ENCODE data around the gene SIRPA. TPM values are rescaled to one million over a fixed set of nuclear protein-coding genes. Genes with fewer than 3 reads are reported as not detected.

The SIRPA gene
- 15.1 TPM for total RNA-seq

GRCh38 chr20:1894951-1895673 lies at the start of gene SIRPA:
Gene SIRPA, plus strand, starts transcription at chr20:1895407. Its CDS starts 41 bp downstream, at chr20:1895448.
- peak; percentile 49 for ATAC-seq

DNA sequence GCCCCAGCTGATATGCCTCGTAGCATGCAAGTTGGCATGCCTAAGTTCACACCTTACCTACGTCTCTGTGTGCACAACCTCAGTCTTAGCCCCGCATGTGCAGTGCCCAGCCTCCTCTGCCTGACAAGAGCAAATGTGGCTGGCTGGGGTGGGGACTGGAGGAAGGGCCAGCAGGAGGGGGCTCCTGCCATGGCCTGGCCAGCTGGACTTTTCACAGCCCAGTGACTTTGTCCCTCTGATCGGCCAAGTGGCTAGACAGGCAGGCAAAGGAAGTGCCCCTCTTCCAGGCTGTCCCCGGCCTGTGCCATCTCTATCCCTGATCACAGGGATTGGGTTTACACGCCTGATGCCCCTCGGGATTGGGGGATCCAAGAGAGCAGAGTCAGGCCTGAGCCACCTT lies 49.5 kb upstream of the SIRPA start:
- ATAC-seq: no peak

DNA sequence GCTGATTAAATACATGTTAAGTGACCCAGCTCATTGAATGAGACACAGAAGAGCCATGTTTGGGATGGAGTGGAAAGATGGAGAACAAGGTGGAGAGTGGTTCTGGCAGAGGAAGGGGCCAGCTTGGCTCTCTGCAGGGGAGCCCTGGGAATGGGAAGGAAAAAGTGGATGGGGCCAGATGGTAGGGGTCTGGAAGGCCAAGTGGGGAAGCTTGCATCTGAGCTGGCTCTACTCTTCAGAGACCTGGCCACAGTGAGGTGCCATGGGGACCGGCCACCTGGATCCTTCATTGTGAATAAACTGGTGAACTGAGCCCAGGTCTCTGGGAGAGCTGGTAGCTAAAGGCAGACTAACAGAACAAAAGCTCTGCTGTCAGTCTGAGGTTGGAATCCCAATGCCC lies 48.9 kb upstream of the SIRPA start:
- ATAC-seq: no peak

- ATAC-seq: no peak
These were observed 48.3 kb upstream of the SIRPA start for GRCh38 chr20:1846876-1847275.

DNA sequence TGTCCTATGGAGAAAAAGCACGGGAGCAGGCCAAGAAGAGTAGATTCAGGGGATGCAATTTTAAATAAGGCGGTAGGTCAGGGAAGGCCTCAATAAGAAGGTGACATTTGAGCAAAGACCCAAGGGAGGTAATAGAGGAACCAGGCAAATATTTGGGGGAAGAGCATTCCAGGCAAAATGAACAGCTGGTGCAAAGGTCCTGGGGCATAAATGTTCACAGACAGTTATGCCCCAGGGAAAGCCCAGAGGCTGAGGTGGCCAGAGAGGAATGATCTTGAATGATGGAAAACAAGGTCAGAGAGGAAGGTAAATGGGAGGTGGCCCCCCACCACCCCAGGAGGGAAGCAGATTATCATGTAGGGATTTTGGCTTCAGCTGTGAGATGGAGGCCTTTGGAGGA lies 47.4 kb upstream of the SIRPA start:
- no peak for ATAC-seq

GRCh38 chr20:1848373-1848772 lies 46.8 kb upstream of the SIRPA start:
- peak; percentile 32 for ATAC-seq

- no peak for ATAC-seq
These were observed 43.8 kb upstream of the SIRPA start for GRCh38 chr20:1851396-1851795.

GRCh38 chr20:1853473-1853872 lies 41.7 kb upstream of the SIRPA start:
- ATAC-seq: no peak

DNA sequence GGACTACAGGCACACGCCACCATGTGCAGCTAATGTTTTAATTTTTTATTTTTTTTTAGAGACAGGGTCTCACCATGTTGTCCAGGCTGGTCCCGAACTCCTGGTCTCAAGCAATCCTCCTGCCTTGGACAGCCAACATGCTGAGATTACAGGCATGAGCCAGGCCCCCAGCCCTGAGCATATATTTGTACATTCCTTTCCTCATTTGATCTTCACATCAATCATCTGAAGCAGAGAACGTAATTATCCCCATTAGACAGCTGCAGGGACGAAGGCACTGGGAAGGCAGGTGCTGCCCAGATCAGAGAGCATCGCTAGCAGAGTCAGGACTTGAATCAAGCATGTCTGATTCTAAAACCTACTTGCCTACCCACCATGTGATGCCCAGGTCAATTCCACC lies 41.0 kb upstream of the SIRPA start:
- ATAC-seq: no peak

DNA sequence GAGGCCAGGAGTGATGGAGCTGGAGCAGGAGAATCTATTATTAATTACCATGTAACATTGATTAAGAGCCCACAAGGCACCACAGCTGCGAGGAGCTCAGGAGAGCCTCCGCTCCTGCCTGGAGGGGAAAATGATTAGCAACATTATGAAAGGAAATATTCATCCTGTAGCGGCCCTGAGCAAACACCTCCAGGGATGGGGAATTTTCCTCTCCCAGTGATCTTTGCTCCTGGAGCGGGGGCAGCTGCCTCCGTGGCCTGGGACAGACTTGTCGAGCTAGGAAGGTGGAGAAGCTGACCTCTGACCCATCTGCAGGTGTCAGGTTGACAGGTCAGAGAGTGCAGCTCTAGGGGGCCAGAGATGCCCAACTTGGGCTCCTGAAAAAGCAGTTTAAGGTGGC lies 40.1 kb upstream of the SIRPA start:
- ATAC-seq: no peak

- ATAC-seq: no peak
These were observed 39.5 kb upstream of the SIRPA start for GRCh38 chr20:1855690-1856089.

DNA sequence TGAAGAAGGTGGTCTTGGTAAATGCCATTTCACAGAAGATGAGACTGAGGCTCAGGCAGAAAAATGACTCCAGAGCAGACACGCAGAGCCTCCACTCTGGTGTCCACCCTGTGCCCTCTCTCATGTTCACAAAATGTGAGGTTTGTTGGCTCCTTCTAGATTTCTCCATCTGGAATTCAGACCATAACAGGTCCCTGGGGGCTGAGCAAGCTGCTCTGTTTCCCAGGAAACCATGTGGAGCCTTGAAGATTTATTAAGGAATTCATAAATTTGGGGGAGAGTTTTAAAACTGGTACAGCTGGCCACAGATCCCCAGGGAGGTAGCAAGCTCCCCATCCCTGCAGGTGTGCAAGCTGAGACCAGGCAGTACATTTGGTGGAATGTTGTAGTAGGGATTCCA lies 38.8 kb upstream of the SIRPA start:
- ATAC-seq: no peak

DNA sequence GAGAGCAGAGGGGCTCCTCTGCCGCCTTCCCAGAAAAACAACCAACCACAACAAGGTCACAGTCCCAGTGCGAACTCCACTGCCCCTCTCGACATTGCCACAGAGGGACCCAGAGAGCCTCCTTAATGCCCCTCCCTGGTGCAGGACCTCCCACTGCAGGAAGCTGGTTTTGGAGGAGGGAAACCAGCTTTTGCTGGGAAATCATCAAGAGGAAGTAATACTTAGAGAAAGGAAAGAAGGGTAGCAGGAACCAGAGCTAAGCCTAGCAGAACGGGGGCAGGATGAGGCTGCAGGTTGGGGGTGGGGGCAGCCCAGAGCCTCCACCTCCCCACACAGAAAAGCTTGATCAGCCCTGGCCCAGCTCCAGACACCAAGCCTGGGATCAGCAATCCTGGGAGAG lies 37.7 kb upstream of the SIRPA start:
- no peak for ATAC-seq

- ATAC-seq: no peak
These were observed 36.3 kb upstream of the SIRPA start for GRCh38 chr20:1858871-1859270.

DNA sequence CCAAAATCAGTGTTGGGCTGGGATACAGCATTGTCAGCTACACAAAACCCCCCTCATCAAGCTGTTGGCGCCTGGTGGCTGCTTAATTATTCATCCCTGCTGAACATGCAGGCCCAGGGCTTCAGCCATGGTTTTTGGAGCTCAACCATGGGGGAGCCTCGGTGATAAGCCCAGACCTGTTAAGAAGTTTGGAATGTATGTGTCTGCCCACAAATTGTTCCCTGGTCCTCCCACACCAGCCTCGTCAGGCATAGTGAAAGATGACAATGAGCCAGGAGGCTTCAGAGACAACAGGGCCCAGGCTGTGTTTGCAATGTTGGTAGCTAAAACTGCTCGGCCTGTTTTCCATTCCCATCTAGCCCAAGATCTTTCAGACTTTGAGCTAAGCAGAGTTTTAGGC lies 34.8 kb upstream of the SIRPA start:
- ATAC-seq: no peak

DNA sequence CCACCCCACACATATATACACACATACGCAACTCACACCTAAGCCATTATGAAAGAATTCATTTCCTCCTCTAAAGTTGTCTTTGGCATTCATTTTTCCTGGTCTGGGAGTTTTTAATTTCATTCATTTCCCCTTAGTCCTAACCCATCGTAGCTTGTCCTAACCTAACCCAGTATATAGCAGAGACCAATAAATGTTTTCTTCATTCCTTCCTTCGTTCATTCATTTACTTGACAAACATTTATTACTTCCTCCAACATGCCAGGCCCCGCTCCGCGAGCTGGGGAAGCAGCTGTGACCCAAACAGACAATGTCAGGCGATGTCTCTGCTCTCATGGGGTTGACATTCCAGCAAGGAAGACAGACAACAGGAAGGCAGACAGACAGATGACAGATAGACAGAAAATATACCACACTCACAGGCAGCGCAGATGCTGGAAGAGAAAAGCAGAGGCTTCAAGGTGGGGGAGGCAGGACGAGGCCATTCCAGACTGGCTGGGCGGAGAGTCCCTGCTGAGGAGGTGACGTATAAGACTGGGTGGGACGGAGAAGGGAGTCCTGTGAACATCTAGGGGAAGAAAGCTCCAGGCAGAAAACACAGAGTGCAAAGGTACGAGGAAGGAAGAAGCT lies 33.7 kb upstream of the SIRPA start:
- ATAC-seq: no peak

- no peak for ATAC-seq
These were observed 33.1 kb upstream of the SIRPA start for GRCh38 chr20:1861996-1862662.

GRCh38 chr20:1862663-1863053 lies 32.5 kb upstream of the SIRPA start:
- ATAC-seq: no peak

DNA sequence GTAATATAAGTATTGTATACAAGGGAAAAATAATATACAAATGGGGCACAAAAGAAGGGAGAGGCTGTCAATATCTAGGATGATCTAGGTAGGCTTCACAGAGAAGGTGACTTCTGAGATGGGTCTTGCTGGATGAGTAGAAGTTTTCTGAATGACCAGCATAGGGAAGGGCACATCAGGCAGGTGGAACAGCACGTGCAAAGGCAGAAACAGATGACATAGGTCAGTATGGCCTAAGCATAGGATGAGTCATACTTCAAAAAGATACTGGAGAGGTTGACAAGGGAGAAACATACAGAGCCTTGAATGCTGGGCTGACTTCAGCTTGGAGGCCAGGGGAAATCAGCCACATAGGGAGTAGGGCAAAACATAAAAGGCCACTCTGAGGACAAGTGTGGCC lies 31.9 kb upstream of the SIRPA start:
- ATAC-seq: peak; percentile 64

GRCh38 chr20:1866834-1867233 lies 28.4 kb upstream of the SIRPA start:
- ATAC-seq: no peak

- no peak for ATAC-seq
These were observed 27.5 kb upstream of the SIRPA start for GRCh38 chr20:1867495-1868260.

DNA sequence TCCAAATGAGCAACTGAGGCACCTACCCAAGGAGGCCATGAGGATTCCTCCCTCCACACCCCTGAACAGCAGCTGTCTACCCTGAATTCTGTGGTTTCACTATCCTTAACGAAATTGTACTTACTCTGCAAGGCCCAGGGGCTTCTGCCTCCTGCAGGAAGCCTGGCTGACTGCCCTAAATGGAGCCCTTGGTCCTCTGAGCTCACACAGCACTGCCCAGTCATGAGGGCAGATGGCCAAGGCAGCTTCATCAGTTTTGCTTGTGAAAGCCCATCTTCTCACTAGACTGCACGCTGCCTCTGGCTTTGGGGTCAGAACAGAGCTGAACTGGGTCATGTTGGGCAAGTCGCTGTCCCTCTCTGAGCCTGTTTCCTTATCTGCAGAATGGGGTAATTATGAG lies 26.4 kb upstream of the SIRPA start:
- ATAC-seq: no peak

- ATAC-seq: no peak
These were observed 24.9 kb upstream of the SIRPA start for GRCh38 chr20:1870323-1870722.
